HepG2 (cell line): ENCODE data around the gene PPP1CA. TPM values are rescaled to one million over a fixed set of nuclear protein-coding genes. Genes with fewer than 3 reads are reported as not detected.

Experiments
- CCAR2 ChIP-seq: fragments of 200-400 bp; formaldehyde crosslinking; optimal IDR thresholded peaks from 2 replicates; pipeline ENCODE3; 2018; ENCODE audit warnings: low read depth, mild to moderate bottlenecking, low read length, moderate library complexity
- CHD4 ChIP-seq: fragments of 200-600 bp; sonication (generic); IDR thresholded peaks from 2 replicates; pipeline ENCODE4 v1.7.0; 2017; ENCODE audit warnings: mild to moderate bottlenecking, low read length, borderline replicate concordance
- FOXK1 ChIP-seq: sonication (generic); formaldehyde crosslinking; IDR thresholded peaks from 2 replicates; pipeline ENCODE4 v1.4.0; 2020; ENCODE audit warnings: low read depth, missing genetic modification reagents, borderline replicate concordance
- GABPA ChIP-seq, 2 experiments: IDR thresholded peaks; 2 replicates each; pipeline ENCODE4 v1.6.1; 2011 to 2016; ENCODE audit warnings: low read depth in 2 of 2, low read length in 1 of 2, missing biosample characterization in 1 of 2, missing genetic modification characterization in 1 of 2
- RFX5 ChIP-seq: IDR thresholded peaks from 2 replicates; pipeline ENCODE4 v1.6.1; 2011; ENCODE audit warnings: low read depth, low read length, improper control_type of control experiment
- ZNF3 ChIP-seq: IDR thresholded peaks from 2 replicates; pipeline ENCODE4 v1.7.0; 2017; ENCODE audit warnings: inconsistent platforms
- ZNF317 ChIP-seq: sonication (generic); formaldehyde crosslinking; IDR thresholded peaks from 2 replicates; pipeline ENCODE4 v1.5.0; 2020; ENCODE audit warnings: mild to moderate bottlenecking, missing genetic modification reagents
- ZNF546 ChIP-seq: sonication (generic); formaldehyde crosslinking; conservative IDR thresholded peaks from 2 replicates; pipeline ENCODE4 v1.8.1; 2023; ENCODE audit warnings: mild to moderate bottlenecking, missing genetic modification reagents
- ZNF720 ChIP-seq: sonication (generic); formaldehyde crosslinking; IDR thresholded peaks from 2 replicates; pipeline ENCODE4 v1.4.0; 2020; ENCODE audit warnings: missing genetic modification reagents
- polyA plus RNA-seq, 8 experiments: library from polyadenylated mRNA; depleted of rRNA in 3 of 8; stranded (reverse) in 7 of 8; unstranded in 1 of 8; fragments of >200 nt; fragmentation: Illumina TruSeq in 4 of 8; extraction: Trizol in 4 of 8; gene quantifications; 2 replicates each; pipeline versions ENCODE4 v1.2.1 to v1.2.3, GENCODE V29; 2011 to 2016; ENCODE audit warnings: low read depth in 4 of 8, missing spikeins in 1 of 8, mixed read lengths in 1 of 8; ENCODE audit not compliant: insufficient read depth in 1 of 8
- total RNA-seq, 5 experiments: library from RNA; depleted of rRNA; stranded (reverse); fragments of >200 nt; fragmentation: Illumina TruSeq; extraction: Trizol; gene quantifications; 2 replicates each; pipeline ENCODE4 v1.2.3, GENCODE V29; 2016; ENCODE audit warnings: low read depth in 1 of 5
- TF ChIP-seq, protein P1 (sequence below): sonication (generic); formaldehyde crosslinking; IDR thresholded peaks from 2 replicates; pipeline ENCODE4 v1.4.0; 2020; ENCODE audit warnings: missing genetic modification reagents
- TF ChIP-seq, protein P2 (sequence below): sonication (generic); formaldehyde crosslinking; IDR thresholded peaks from 2 replicates; pipeline ENCODE4 v1.4.0; 2020; ENCODE audit warnings: missing genetic modification reagents
- TF ChIP-seq, protein P3 (sequence below): sonication (generic); formaldehyde crosslinking; IDR thresholded peaks from 2 replicates; pipeline ENCODE4; 2020; ENCODE audit warnings: missing genetic modification reagents, mild to moderate bottlenecking, borderline replicate concordance
- TF ChIP-seq, protein P4 (sequence below): sonication (generic); formaldehyde crosslinking; IDR thresholded peaks from 2 replicates; pipeline ENCODE4 v1.4.0; 2020; ENCODE audit warnings: missing genetic modification reagents, mild to moderate bottlenecking, borderline replicate concordance
- TF ChIP-seq, protein P5 (sequence below): sonication (generic); formaldehyde crosslinking; IDR thresholded peaks from 2 replicates; pipeline ENCODE4 v1.4.0; 2020; ENCODE audit warnings: missing genetic modification reagents

Gene PPP1CA
- total and polyA plus RNA-seq, 2 of the 13 experiments (the other 11 are each of a cell fraction or from before 2014, with no cell fraction given), result 149 to 170 TPM

DNA sequence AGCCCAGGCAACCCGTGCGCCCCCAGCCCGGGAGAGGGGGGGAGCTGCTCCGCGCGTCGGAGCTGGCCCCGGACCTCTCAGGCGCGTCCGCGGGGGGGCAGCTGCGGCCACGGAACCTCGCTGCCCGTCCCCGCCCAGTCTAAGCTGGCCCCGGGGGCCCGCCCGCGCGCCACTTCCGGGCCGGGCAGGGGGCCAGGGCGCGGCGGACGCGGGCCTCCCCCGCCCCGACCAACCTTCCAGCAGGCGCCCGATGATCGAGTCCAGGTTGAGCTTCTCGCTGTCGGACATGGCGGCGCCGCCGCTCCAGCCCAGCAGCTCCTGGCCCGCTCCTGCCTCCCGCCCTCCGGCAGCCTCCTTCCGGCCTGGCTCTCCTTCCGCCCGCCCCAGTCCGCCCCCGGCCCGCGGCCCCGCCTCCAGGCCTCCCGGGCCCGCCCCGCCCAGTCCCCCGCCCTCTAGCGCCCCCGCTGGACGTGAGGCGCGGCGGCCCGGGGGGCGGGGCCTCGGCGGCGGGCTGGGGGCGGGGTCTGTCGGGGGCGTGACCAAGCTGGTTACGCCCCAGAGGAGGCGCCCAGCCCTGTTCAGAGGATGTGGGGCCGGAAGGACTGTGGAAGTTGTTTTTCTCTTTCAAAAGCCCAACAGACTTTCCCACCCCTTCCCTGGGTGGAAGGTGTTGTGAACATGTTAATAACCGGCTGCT, at the start of gene PPP1CA (continued):
- TF ChIP-seq, protein P1, sequence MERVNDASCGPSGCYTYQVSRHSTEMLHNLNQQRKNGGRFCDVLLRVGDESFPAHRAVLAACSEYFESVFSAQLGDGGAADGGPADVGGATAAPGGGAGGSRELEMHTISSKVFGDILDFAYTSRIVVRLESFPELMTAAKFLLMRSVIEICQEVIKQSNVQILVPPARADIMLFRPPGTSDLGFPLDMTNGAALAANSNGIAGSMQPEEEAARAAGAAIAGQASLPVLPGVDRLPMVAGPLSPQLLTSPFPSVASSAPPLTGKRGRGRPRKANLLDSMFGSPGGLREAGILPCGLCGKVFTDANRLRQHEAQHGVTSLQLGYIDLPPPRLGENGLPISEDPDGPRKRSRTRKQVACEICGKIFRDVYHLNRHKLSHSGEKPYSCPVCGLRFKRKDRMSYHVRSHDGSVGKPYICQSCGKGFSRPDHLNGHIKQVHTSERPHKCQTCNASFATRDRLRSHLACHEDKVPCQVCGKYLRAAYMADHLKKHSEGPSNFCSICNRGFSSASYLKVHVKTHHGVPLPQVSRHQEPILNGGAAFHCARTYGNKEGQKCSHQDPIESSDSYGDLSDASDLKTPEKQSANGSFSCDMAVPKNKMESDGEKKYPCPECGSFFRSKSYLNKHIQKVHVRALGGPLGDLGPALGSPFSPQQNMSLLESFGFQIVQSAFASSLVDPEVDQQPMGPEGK (CRISPR knock-in tag), result peak; percentile 88
- TF ChIP-seq ZNF317 (CRISPR knock-in tag), result no peak
- TF ChIP-seq, protein P2, sequence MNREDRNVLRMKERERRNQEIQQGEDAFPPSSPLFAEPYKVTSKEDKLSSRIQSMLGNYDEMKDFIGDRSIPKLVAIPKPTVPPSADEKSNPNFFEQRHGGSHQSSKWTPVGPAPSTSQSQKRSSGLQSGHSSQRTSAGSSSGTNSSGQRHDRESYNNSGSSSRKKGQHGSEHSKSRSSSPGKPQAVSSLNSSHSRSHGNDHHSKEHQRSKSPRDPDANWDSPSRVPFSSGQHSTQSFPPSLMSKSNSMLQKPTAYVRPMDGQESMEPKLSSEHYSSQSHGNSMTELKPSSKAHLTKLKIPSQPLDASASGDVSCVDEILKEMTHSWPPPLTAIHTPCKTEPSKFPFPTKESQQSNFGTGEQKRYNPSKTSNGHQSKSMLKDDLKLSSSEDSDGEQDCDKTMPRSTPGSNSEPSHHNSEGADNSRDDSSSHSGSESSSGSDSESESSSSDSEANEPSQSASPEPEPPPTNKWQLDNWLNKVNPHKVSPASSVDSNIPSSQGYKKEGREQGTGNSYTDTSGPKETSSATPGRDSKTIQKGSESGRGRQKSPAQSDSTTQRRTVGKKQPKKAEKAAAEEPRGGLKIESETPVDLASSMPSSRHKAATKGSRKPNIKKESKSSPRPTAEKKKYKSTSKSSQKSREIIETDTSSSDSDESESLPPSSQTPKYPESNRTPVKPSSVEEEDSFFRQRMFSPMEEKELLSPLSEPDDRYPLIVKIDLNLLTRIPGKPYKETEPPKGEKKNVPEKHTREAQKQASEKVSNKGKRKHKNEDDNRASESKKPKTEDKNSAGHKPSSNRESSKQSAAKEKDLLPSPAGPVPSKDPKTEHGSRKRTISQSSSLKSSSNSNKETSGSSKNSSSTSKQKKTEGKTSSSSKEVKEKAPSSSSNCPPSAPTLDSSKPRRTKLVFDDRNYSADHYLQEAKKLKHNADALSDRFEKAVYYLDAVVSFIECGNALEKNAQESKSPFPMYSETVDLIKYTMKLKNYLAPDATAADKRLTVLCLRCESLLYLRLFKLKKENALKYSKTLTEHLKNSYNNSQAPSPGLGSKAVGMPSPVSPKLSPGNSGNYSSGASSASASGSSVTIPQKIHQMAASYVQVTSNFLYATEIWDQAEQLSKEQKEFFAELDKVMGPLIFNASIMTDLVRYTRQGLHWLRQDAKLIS (CRISPR knock-in tag), result no peak
- no peak for TF ChIP-seq CCAR2
- no peak for TF ChIP-seq CHD4
- TF ChIP-seq, protein P3, sequence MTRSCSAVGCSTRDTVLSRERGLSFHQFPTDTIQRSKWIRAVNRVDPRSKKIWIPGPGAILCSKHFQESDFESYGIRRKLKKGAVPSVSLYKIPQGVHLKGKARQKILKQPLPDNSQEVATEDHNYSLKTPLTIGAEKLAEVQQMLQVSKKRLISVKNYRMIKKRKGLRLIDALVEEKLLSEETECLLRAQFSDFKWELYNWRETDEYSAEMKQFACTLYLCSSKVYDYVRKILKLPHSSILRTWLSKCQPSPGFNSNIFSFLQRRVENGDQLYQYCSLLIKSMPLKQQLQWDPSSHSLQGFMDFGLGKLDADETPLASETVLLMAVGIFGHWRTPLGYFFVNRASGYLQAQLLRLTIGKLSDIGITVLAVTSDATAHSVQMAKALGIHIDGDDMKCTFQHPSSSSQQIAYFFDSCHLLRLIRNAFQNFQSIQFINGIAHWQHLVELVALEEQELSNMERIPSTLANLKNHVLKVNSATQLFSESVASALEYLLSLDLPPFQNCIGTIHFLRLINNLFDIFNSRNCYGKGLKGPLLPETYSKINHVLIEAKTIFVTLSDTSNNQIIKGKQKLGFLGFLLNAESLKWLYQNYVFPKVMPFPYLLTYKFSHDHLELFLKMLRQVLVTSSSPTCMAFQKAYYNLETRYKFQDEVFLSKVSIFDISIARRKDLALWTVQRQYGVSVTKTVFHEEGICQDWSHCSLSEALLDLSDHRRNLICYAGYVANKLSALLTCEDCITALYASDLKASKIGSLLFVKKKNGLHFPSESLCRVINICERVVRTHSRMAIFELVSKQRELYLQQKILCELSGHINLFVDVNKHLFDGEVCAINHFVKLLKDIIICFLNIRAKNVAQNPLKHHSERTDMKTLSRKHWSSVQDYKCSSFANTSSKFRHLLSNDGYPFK, result no peak
- 0 out of 2 replicates have a peak, but pooled peaks have one; percentile 62 for TF ChIP-seq ZNF546 (CRISPR knock-in tag)
- no peak for TF ChIP-seq ZNF3 (CRISPR knock-in tag)
- TF ChIP-seq, protein P4, sequence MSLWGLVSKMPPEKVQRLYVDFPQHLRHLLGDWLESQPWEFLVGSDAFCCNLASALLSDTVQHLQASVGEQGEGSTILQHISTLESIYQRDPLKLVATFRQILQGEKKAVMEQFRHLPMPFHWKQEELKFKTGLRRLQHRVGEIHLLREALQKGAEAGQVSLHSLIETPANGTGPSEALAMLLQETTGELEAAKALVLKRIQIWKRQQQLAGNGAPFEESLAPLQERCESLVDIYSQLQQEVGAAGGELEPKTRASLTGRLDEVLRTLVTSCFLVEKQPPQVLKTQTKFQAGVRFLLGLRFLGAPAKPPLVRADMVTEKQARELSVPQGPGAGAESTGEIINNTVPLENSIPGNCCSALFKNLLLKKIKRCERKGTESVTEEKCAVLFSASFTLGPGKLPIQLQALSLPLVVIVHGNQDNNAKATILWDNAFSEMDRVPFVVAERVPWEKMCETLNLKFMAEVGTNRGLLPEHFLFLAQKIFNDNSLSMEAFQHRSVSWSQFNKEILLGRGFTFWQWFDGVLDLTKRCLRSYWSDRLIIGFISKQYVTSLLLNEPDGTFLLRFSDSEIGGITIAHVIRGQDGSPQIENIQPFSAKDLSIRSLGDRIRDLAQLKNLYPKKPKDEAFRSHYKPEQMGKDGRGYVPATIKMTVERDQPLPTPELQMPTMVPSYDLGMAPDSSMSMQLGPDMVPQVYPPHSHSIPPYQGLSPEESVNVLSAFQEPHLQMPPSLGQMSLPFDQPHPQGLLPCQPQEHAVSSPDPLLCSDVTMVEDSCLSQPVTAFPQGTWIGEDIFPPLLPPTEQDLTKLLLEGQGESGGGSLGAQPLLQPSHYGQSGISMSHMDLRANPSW (CRISPR knock-in tag), result no peak
- peak; percentile 67 for TF ChIP-seq GABPA (IDR thresholded peaks at IDR 0.05; ENCODE audit: low read depth, low read length)
- TF ChIP-seq GABPA (CRISPR knock-in tag; IDR thresholded peaks at IDR 0.05; ENCODE audit: low read depth), result peak; percentile 55; the same call in 1 of the 2 replicates
- TF ChIP-seq, protein P5, sequence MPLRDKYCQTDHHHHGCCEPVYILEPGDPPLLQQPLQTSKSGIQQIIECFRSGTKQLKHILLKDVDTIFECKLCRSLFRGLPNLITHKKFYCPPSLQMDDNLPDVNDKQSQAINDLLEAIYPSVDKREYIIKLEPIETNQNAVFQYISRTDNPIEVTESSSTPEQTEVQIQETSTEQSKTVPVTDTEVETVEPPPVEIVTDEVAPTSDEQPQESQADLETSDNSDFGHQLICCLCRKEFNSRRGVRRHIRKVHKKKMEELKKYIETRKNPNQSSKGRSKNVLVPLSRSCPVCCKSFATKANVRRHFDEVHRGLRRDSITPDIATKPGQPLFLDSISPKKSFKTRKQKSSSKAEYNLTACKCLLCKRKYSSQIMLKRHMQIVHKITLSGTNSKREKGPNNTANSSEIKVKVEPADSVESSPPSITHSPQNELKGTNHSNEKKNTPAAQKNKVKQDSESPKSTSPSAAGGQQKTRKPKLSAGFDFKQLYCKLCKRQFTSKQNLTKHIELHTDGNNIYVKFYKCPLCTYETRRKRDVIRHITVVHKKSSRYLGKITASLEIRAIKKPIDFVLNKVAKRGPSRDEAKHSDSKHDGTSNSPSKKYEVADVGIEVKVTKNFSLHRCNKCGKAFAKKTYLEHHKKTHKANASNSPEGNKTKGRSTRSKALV (CRISPR knock-in tag), result no peak; the same call in 1 of the 2 replicates
- no peak for TF ChIP-seq RFX5
- TF ChIP-seq FOXK1, result 0 out of 2 replicates have a peak, but pooled peaks have one; percentile 16
- no peak for TF ChIP-seq ZNF720 (CRISPR knock-in tag)
